Measurements from ENCODE around the gene SPATS1. TPM values are rescaled to one million over a fixed set of nuclear protein-coding genes. Genes with fewer than 3 reads are reported as not detected.
"Not testable (repeated sequence)": the region's sequence is repeated elsewhere in the genome, so short reads cannot be mapped to it uniquely, and the experiment has no call there.

The SPATS1 gene
- total RNA-seq, 1 experiment from 2014 or later = not detected

- H3K36me3 ChIP-seq (replicated peaks; ENCODE audit: control insufficient read depth, insufficient read depth, low read length) = no peaks in the 10 kb centered on the region
- H3K27me3 ChIP-seq (ENCODE audit: control insufficient read depth, insufficient read depth, low read length) = no peaks in the 10 kb centered on the region
- no peak overlapping the region for H3K4me3 ChIP-seq (ENCODE audit: insufficient read depth, low read depth, low read length)
- no peak for DNase-seq
Measured at GRCh38 chr6:44349904-44350649, 7.6 kb downstream of the SPATS1 start.

- H3K4me3 ChIP-seq (ENCODE audit: insufficient read depth, low read depth, low read length); DNase-seq; H3K27me3 ChIP-seq (ENCODE audit: control insufficient read depth, insufficient read depth, low read length); H3K36me3 ChIP-seq (replicated peaks; ENCODE audit: control insufficient read depth, insufficient read depth, low read length): not testable (repeated sequence)
Measured at GRCh38 chr6:44350650-44350994, 8.2 kb downstream of the SPATS1 start.

GRCh38 chr6:44352259-44352658 is 9.8 kb downstream of the SPATS1 start:
- no peak overlapping the region for H3K4me3 ChIP-seq (ENCODE audit: insufficient read depth, low read depth, low read length)
- DNase-seq = no peak
- H3K27me3 ChIP-seq (ENCODE audit: control insufficient read depth, insufficient read depth, low read length) = no peaks in the 10 kb centered on the region
- H3K36me3 ChIP-seq (replicated peaks; ENCODE audit: control insufficient read depth, insufficient read depth, low read length) = no peaks in the 10 kb centered on the region

- H3K27me3 ChIP-seq (ENCODE audit: control insufficient read depth, insufficient read depth, low read length) = no peaks in the 10 kb centered on the region
- H3K36me3 ChIP-seq (replicated peaks; ENCODE audit: control insufficient read depth, insufficient read depth, low read length) = no peaks in the 10 kb centered on the region
- no peak for DNase-seq
Measured at GRCh38 chr6:44353336-44353735, 10.9 kb downstream of the SPATS1 start.

GRCh38 chr6:44355640-44356039 is 13.2 kb downstream of the SPATS1 start:
- Histone ChIP-seq H3K36me3 (replicated peaks; ENCODE audit: control insufficient read depth, insufficient read depth, low read length) (no peaks in the 10 kb centered on the region), H3K27me3 (ENCODE audit: control insufficient read depth, insufficient read depth, low read length) (no peaks in the 10 kb centered on the region), H3K4me3 (ENCODE audit: insufficient read depth, low read depth, low read length) (no peak overlapping the region)
- DNase-seq = no peak

More at GRCh38 chr6:44353336-44353735, 10.9 kb downstream of the SPATS1 start:
- H3K4me3 ChIP-seq (ENCODE audit: insufficient read depth, low read depth, low read length) = no peak overlapping the region

- no peak overlapping the region for H3K4me3 ChIP-seq (ENCODE audit: insufficient read depth, low read depth, low read length)
- no peaks in the 10 kb centered on the region for H3K27me3 ChIP-seq (ENCODE audit: control insufficient read depth, insufficient read depth, low read length)
- H3K36me3 ChIP-seq (replicated peaks; ENCODE audit: control insufficient read depth, insufficient read depth, low read length) = no peaks in the 10 kb centered on the region
- no peak for DNase-seq
Measured at GRCh38 chr6:44356487-44356886, 14.0 kb downstream of the SPATS1 start.

- no peaks in the 10 kb centered on the region for H3K27me3 ChIP-seq (ENCODE audit: control insufficient read depth, insufficient read depth, low read length)
- H3K36me3 ChIP-seq (replicated peaks; ENCODE audit: control insufficient read depth, insufficient read depth, low read length) = no peaks in the 10 kb centered on the region
- no peak for DNase-seq
- no peak overlapping the region for H3K4me3 ChIP-seq (ENCODE audit: insufficient read depth, low read depth, low read length)
Measured at GRCh38 chr6:44359973-44360372, 17.5 kb downstream of the SPATS1 start.

GRCh38 chr6:44361947-44362346 is 19.5 kb downstream of the SPATS1 start:
- no peak for DNase-seq
- Histone ChIP-seq H3K36me3 (replicated peaks; ENCODE audit: control insufficient read depth, insufficient read depth, low read length) (no peaks in the 10 kb centered on the region), H3K4me3 (ENCODE audit: insufficient read depth, low read depth, low read length) (no peak overlapping the region), H3K27me3 (ENCODE audit: control insufficient read depth, insufficient read depth, low read length) (no peaks in the 10 kb centered on the region)

GRCh38 chr6:44363377-44363926 is 21.0 kb downstream of the SPATS1 start:
- Histone ChIP-seq H3K4me3 (ENCODE audit: insufficient read depth, low read depth, low read length) (no peak overlapping the region), H3K27me3 (ENCODE audit: control insufficient read depth, insufficient read depth, low read length) (no peaks in the 10 kb centered on the region), H3K36me3 (replicated peaks; ENCODE audit: control insufficient read depth, insufficient read depth, low read length) (no peaks in the 10 kb centered on the region)
- DNase-seq = no peak

GRCh38 chr6:44366781-44367180 is 24.3 kb downstream of the SPATS1 start:
- no peaks in the 10 kb centered on the region for H3K27me3 ChIP-seq (ENCODE audit: control insufficient read depth, insufficient read depth, low read length)
- H3K36me3 ChIP-seq (replicated peaks; ENCODE audit: control insufficient read depth, insufficient read depth, low read length) = no peaks in the 10 kb centered on the region
- no peak overlapping the region for H3K4me3 ChIP-seq (ENCODE audit: insufficient read depth, low read depth, low read length)
- no peak for DNase-seq

- no peak for DNase-seq
- H3K27me3 ChIP-seq (ENCODE audit: control insufficient read depth, insufficient read depth, low read length) = no peaks in the 10 kb centered on the region
- no peak overlapping the region for H3K4me3 ChIP-seq (ENCODE audit: insufficient read depth, low read depth, low read length)
- no peaks in the 10 kb centered on the region for H3K36me3 ChIP-seq (replicated peaks; ENCODE audit: control insufficient read depth, insufficient read depth, low read length)
Measured at GRCh38 chr6:44367681-44368080, 25.2 kb downstream of the SPATS1 start.

- H3K4me3 ChIP-seq (ENCODE audit: insufficient read depth, low read depth, low read length) = no peak overlapping the region
- H3K27me3 ChIP-seq (ENCODE audit: control insufficient read depth, insufficient read depth, low read length) = no peaks in the 10 kb centered on the region
- DNase-seq = no peak
- no peaks in the 10 kb centered on the region for H3K36me3 ChIP-seq (replicated peaks; ENCODE audit: control insufficient read depth, insufficient read depth, low read length)
Measured at GRCh38 chr6:44373051-44373450, 30.6 kb downstream of the SPATS1 start.

GRCh38 chr6:44373787-44374186 is 31.3 kb downstream of the SPATS1 start:
- Histone ChIP-seq H3K27me3 (ENCODE audit: control insufficient read depth, insufficient read depth, low read length) (no peaks in the 10 kb centered on the region), H3K4me3 (ENCODE audit: insufficient read depth, low read depth, low read length) (no peak overlapping the region), H3K36me3 (replicated peaks; ENCODE audit: control insufficient read depth, insufficient read depth, low read length) (no peaks in the 10 kb centered on the region)
- no peak for DNase-seq

- Histone ChIP-seq H3K4me3 (ENCODE audit: insufficient read depth, low read depth, low read length) (no peak overlapping the region), H3K27me3 (ENCODE audit: control insufficient read depth, insufficient read depth, low read length) (no peaks in the 10 kb centered on the region), H3K36me3 (replicated peaks; ENCODE audit: control insufficient read depth, insufficient read depth, low read length) (no peaks in the 10 kb centered on the region)
- no peak for DNase-seq
Measured at GRCh38 chr6:44375071-44375470, 32.6 kb downstream of the SPATS1 start.

GRCh38 chr6:44377484-44377883 is 35.0 kb downstream of the SPATS1 start:
- no peak for DNase-seq
- Histone ChIP-seq H3K36me3 (replicated peaks; ENCODE audit: control insufficient read depth, insufficient read depth, low read length) (no peaks in the 10 kb centered on the region), H3K27me3 (ENCODE audit: control insufficient read depth, insufficient read depth, low read length) (no peaks in the 10 kb centered on the region), H3K4me3 (ENCODE audit: insufficient read depth, low read depth, low read length) (no peak overlapping the region)

Measured in H7 (cell line).